Fibroblast of the conjunctiva (primary cell): ENCODE results near the gene BRSK2.

ENCODE experiments used
- DNase-seq: peaks from one replicate; pipeline ENCODE4 v3.0.0-alpha.2; 2010; ENCODE audit warnings: low read depth

Gene BRSK2

GRCh38 chr11:1377231-1377780 is 12.4 kb upstream of the BRSK2 start:
- DNase-seq = no peak

- no peak for DNase-seq
Measured at GRCh38 chr11:1381793-1382425, 7.8 kb upstream of the BRSK2 start.

GRCh38 chr11:1382429-1382828 is 7.3 kb upstream of the BRSK2 start:
- no peak for DNase-seq

GRCh38 chr11:1382831-1383607 is 6.7 kb upstream of the BRSK2 start:
- DNase-seq = peak; percentile 17

GRCh38 chr11:1384199-1384970 is 5.3 kb upstream of the BRSK2 start:
- no peak for DNase-seq

- no peak for DNase-seq
Measured at GRCh38 chr11:1387521-1387920, 2.2 kb upstream of the BRSK2 start.

- DNase-seq = no peak
Measured at GRCh38 chr11:1387961-1388762, 1.6 kb upstream of the BRSK2 start.

- DNase-seq = no peak
Measured at GRCh38 chr11:1388763-1389102, 1.0 kb upstream of the BRSK2 start.

GRCh38 chr11:1389103-1389931 is 417 bp upstream of the BRSK2 start:
- DNase-seq = peak; percentile 93

GRCh38 chr11:1390569-1391164 is 933 bp downstream of the BRSK2 start:
- no peak for DNase-seq

- DNase-seq = no peak
Measured at GRCh38 chr11:1391165-1392075, 1.7 kb downstream of the BRSK2 start.

GRCh38 chr11:1392111-1392510 is 2.4 kb downstream of the BRSK2 start:
- no peak for DNase-seq

GRCh38 chr11:1392561-1392960 is 2.8 kb downstream of the BRSK2 start:
- DNase-seq = no peak

GRCh38 chr11:1393038-1393710 is 3.4 kb downstream of the BRSK2 start:
- DNase-seq = no peak

- no peak for DNase-seq
Measured at GRCh38 chr11:1394936-1395772, 5.4 kb downstream of the BRSK2 start.

- DNase-seq = no peak
Measured at GRCh38 chr11:1395773-1396374, 6.1 kb downstream of the BRSK2 start.

GRCh38 chr11:1396375-1396841 is 6.7 kb downstream of the BRSK2 start:
- no peak for DNase-seq
